HepG2 (cell line): ENCODE measurements around the gene SPIB. TPM values are rescaled to one million over a fixed set of nuclear protein-coding genes. Genes with fewer than 3 reads are reported as not detected.

ENCODE experiments used
- ATAC-seq: fragments of 200-7000 bp; cut with Tn5 transposase; 3 replicates; pipeline ENCODE4 v1.9.1; 2020; ENCODE audit warnings: mild to moderate bottlenecking, moderate library complexity
- BruUV-seq: library from RNA; stranded (reverse); fragments of 400-500 nt; replicated peaks from 2 replicates; lab custom pipeline; 2021; lab: Mats Ljungman, UMichigan
- CTCF ChIA-PET: fragments of 300-600 bp; formaldehyde crosslinking; extraction: SDS; loops from one replicate; lab custom pipeline; 2021; ENCODE audit warnings: low total read pairs, inconsistent platforms, low intra/inter-chr PET ratio; lab: Yijun Ruan, JAX
- POLR2A ChIA-PET: fragments of 350-600 bp; sonication (Branson Sonifier 250); formaldehyde crosslinking; loops from one replicate; lab custom pipeline; 2020; ENCODE audit warnings: antibody characterized with exemption, inconsistent platforms; lab: Yijun Ruan, JAX
- DNase-seq: peaks from one replicate; pipeline ENCODE4 v3.0.0-alpha.2; 2015; ENCODE audit warnings: low spot score
- FAIRE-seq: peaks from 3 replicates; lab custom pipeline; 2011; peaks lifted over from hg19 to GRCh38; lab: Jason Lieb, UNC
- H2AFZ ChIP-seq: one replicate; pipeline ENCODE4 v1.6.1; 2011; ENCODE audit warnings: low read length, inconsistent platforms
- H3K27ac ChIP-seq: fragments of 300-600 bp; 3 replicates; pipeline ENCODE4 v1.8.0; 2011; ENCODE audit warnings: mixed run types, mild to moderate bottlenecking, mixed read lengths, low read length, inconsistent platforms; ENCODE audit not compliant: insufficient read depth; ENCODE audit errors: extremely low read length
- H3K27me3 ChIP-seq, 2 experiments: fragments of 200-600 bp in 1 of 2; 2 replicates in 1 of 2; 3 replicates in 1 of 2; pipeline versions ENCODE4 v1.6.0 to v1.8.0; 2011; ENCODE audit warnings: low read length in 2 of 2, mild to moderate bottlenecking in 2 of 2, moderate library complexity in 2 of 2, inconsistent platforms in 1 of 2; ENCODE audit not compliant: insufficient read depth in 2 of 2, control insufficient read depth in 1 of 2
- H3K36me3 ChIP-seq, 2 experiments: fragments of 200-600 bp in 1 of 2; replicated peaks in 1 of 2; 2 replicates in 1 of 2; 3 replicates in 1 of 2; pipeline versions ENCODE4 v1.5.1 to v1.8.0; 2011; ENCODE audit warnings: low read length in 2 of 2, inconsistent platforms in 1 of 2; ENCODE audit not compliant: insufficient read depth in 2 of 2, control insufficient read depth in 1 of 2
- H3K4me1 ChIP-seq: 2 replicates; pipeline ENCODE4 v1.5.1; 2012; ENCODE audit warnings: low read length, inconsistent platforms; ENCODE audit not compliant: insufficient read depth
- H3K4me2 ChIP-seq: 2 replicates; pipeline ENCODE4 v1.6.0; 2011; ENCODE audit warnings: low read depth, low read length, inconsistent platforms
- H3K4me3 ChIP-seq, 3 experiments: fragments of 200-600 bp in 1 of 3; sonication (generic), shearing (Covaris generic) in 1 of 3; replicated peaks in 1 of 3; 2 replicates each; pipeline ENCODE4 v1.5.1; 2011 to 2016; ENCODE audit warnings: low read length in 3 of 3, inconsistent platforms in 2 of 3, low read depth in 2 of 3, mild to moderate bottlenecking in 2 of 3, control low read depth in 1 of 3, mixed read lengths in 1 of 3; ENCODE audit not compliant: insufficient read depth in 1 of 3
- H3K79me2 ChIP-seq: one replicate; pipeline ENCODE4 v1.6.1; 2011; ENCODE audit warnings: low read length, inconsistent platforms; ENCODE audit not compliant: insufficient read depth
- H3K9ac ChIP-seq: 2 replicates; pipeline ENCODE4 v1.6.0; 2011; ENCODE audit warnings: mild to moderate bottlenecking, low read depth, low read length, inconsistent platforms; ENCODE audit not compliant: insufficient read depth
- H3K9me3 ChIP-seq: 2 replicates; pipeline ENCODE4 v1.5.1; 2012; ENCODE audit warnings: mild to moderate bottlenecking, low read length
- H4K20me1 ChIP-seq: 2 replicates; pipeline ENCODE4 v1.6.0; 2011; ENCODE audit warnings: inconsistent platforms, mild to moderate bottlenecking, low read length, moderate library complexity; ENCODE audit not compliant: insufficient read depth
- ATF7-NPFF ChIP-seq: sonication (generic); formaldehyde crosslinking; IDR thresholded peaks from 2 replicates; pipeline ENCODE4 v1.8.1; 2023; ENCODE audit warnings: mild to moderate bottlenecking, low read depth, missing genetic modification reagents, moderate library complexity
- CHD4 ChIP-seq: fragments of 200-600 bp; sonication (generic); IDR thresholded peaks from 2 replicates; pipeline ENCODE4 v1.7.0; 2017; ENCODE audit warnings: mild to moderate bottlenecking, low read length, borderline replicate concordance
- FOSL1 ChIP-seq: sonication (generic); formaldehyde crosslinking; IDR thresholded peaks from 2 replicates; pipeline ENCODE4 v1.9.0; 2021; ENCODE audit warnings: missing genetic modification reagents, borderline replicate concordance
- MAZ ChIP-seq, 2 experiments: sonication (generic) in 1 of 2; formaldehyde crosslinking in 1 of 2; IDR thresholded peaks; 2 replicates each; pipeline versions ENCODE4 v1.5.0 to v1.6.1; 2012 to 2020; ENCODE audit warnings: low read depth in 2 of 2, mild to moderate bottlenecking in 2 of 2, borderline replicate concordance in 1 of 2, improper control_type of control experiment in 1 of 2, low read length in 1 of 2, missing genetic modification reagents in 1 of 2, moderate library complexity in 1 of 2
- MNT ChIP-seq: fragments of 450-650 bp; IDR thresholded peaks from 2 replicates; pipeline ENCODE4 v1.6.1; 2016
- MXD1 ChIP-seq: sonication (generic); formaldehyde crosslinking; IDR thresholded peaks from 2 replicates; pipeline ENCODE4 v1.4.0; 2020; ENCODE audit warnings: mild to moderate bottlenecking, missing genetic modification reagents
- MXD4 ChIP-seq: IDR thresholded peaks from 2 replicates; pipeline ENCODE4 v1.6.1; 2016; ENCODE audit warnings: mild to moderate bottlenecking, missing biosample characterization, missing genetic modification reagents
- PAX8 ChIP-seq: sonication (generic); formaldehyde crosslinking; IDR thresholded peaks from 2 replicates; pipeline ENCODE4 v1.8.0; 2022; ENCODE audit warnings: mild to moderate bottlenecking, missing genetic modification reagents, borderline replicate concordance
- PRMT3 ChIP-seq: sonication (generic); formaldehyde crosslinking; IDR thresholded peaks from 2 replicates; pipeline ENCODE4 v1.8.1; 2022; ENCODE audit warnings: low read depth, mild to moderate bottlenecking, moderate library complexity, missing genetic modification reagents, borderline replicate concordance
- SP4 ChIP-seq: sonication (generic); formaldehyde crosslinking; IDR thresholded peaks from 2 replicates; pipeline ENCODE4 v1.8.1; 2023; ENCODE audit warnings: mild to moderate bottlenecking, missing genetic modification reagents
- ZFX ChIP-seq: sonication (generic); formaldehyde crosslinking; IDR thresholded peaks from 2 replicates; pipeline ENCODE4 v1.4.0; 2020; ENCODE audit warnings: mild to moderate bottlenecking, low read depth, missing genetic modification reagents, moderate library complexity
- ZMYM2 ChIP-seq: sonication (generic); formaldehyde crosslinking; IDR thresholded peaks from 2 replicates; pipeline ENCODE4 v1.8.0; 2022; ENCODE audit warnings: mild to moderate bottlenecking, missing genetic modification reagents
- ZNF230 ChIP-seq: sonication (generic); formaldehyde crosslinking; IDR thresholded peaks from 2 replicates; pipeline ENCODE4 v1.4.0; 2020; ENCODE audit warnings: mild to moderate bottlenecking, missing genetic modification reagents
- ZNF589 ChIP-seq: sonication (generic); formaldehyde crosslinking; conservative IDR thresholded peaks from 2 replicates; pipeline ENCODE4 v1.8.0; 2022; ENCODE audit warnings: mild to moderate bottlenecking, moderate library complexity, missing genetic modification reagents
- ZNF615 ChIP-seq: sonication (generic); formaldehyde crosslinking; IDR thresholded peaks from 2 replicates; pipeline ENCODE4 v1.5.0; 2020; ENCODE audit warnings: mild to moderate bottlenecking, missing genetic modification reagents, borderline replicate concordance
- ZNF766 ChIP-seq: sonication (generic); formaldehyde crosslinking; IDR thresholded peaks from 2 replicates; pipeline ENCODE4 v1.5.0; 2020; ENCODE audit warnings: missing genetic modification reagents, borderline replicate concordance
- ZSCAN29 ChIP-seq: sonication (generic); formaldehyde crosslinking; conservative IDR thresholded peaks from 2 replicates; pipeline ENCODE4 v1.4.0; 2020; ENCODE audit warnings: mild to moderate bottlenecking, missing genetic modification reagents
- WGBS: methylation state at CpG from one replicate; pipeline ENCODE4 v1.1.6; 2017; ENCODE audit warnings: low lambda C conversion rate; 5-methylcytosine and 5-hydroxymethylcytosine counted together
- in situ Hi-C: cut with HindIII; loops from 2 replicates; pipeline ENCODE4 v1.10.0; 2017; ENCODE audit warnings: low pct_unique_long_range_greater_than_20kb; ENCODE audit not compliant: extremely low pct_ligation_motif_present
- intact Hi-C: fragments of 100-400 bp; cut with micrococcal nuclease; formaldehyde crosslinking; loops from one replicate; pipeline ENCODE4 v1.10.0; 2022; ENCODE audit not compliant: unreplicated experiment
- polyA plus RNA-seq, 8 experiments: library from polyadenylated mRNA; depleted of rRNA in 3 of 8; stranded (reverse) in 7 of 8; unstranded in 1 of 8; fragments of >200 nt; fragmentation: Illumina TruSeq in 4 of 8; extraction: Trizol in 4 of 8; gene quantifications; 2 replicates each; pipeline versions ENCODE4 v1.2.1 to v1.2.3, GENCODE V29; 2011 to 2016; ENCODE audit warnings: low read depth in 4 of 8, missing spikeins in 1 of 8, mixed read lengths in 1 of 8; ENCODE audit not compliant: insufficient read depth in 1 of 8
- total RNA-seq, 5 experiments: library from RNA; depleted of rRNA; stranded (reverse); fragments of >200 nt; fragmentation: Illumina TruSeq; extraction: Trizol; gene quantifications; 2 replicates each; pipeline ENCODE4 v1.2.3, GENCODE V29; 2016; ENCODE audit warnings: low read depth in 1 of 5
- TF ChIP-seq, protein P1 (sequence below): sonication (generic); formaldehyde crosslinking; IDR thresholded peaks from 2 replicates; pipeline ENCODE4 v1.5.1; 2020; ENCODE audit warnings: mild to moderate bottlenecking, missing genetic modification reagents, moderate library complexity

The SPIB gene
- total and polyA plus RNA-seq, 2 of the 13 experiments (the other 11 are each of a cell fraction or from before 2014, with no cell fraction given): 0.04 TPM; not detected in 1

DNA sequence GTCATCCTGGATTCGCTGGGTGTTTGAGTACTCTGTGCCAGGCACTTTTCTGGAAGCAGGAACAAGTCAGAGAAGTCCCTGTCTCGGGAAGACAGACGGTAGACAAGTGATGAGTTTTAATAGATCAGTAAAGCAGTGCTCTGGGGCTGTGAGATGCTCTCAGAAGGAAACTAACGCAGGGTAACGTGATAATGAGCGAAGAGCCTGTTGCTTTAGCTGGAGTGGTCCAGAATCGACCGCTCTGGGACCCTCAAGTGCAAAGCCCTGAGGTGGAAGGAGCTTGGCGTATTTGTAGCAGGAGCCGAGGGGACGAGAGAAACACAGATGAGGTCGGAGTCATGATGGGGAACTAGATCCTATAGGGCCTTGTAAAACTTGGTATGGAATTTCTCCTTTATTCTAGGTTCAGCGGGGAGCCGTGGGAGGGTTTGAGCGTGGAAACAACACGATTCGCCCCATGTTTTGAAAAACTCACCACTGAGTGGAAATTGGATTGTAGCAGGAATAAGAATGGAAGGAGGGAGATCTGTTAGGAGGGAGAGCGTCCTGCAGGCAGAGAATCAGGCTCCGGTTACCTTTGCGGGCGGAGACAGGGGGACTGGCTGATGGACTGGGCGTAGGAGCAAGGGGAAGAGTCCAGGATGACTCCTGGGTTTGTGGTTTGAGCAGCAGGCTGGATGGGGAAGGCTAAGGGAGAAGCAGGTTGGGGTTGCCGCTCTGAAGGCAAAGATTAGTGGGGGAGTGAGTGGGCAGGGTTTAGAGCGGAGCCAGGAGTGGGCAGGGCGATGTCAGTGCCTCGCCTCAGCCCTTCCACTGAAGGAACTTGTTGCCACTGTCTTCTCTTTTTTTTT, 33.8 kb upstream of the SPIB start:
- peak overlapping the region; percentile 87 for H3K27ac ChIP-seq
- H3K4me2 ChIP-seq: peak overlapping the region; percentile 97
- H4K20me1 ChIP-seq: no peaks in the 10 kb centered on the region
- BruUV-seq: TSS peak; percentile 54
- no peaks in the 10 kb centered on the region for H3K27me3 ChIP-seq
- ATAC-seq (peak; percentile 4), FAIRE-seq (no peak), DNase-seq (no peak)
- no peaks in the 10 kb centered on the region for H3K9me3 ChIP-seq
- in situ Hi-C loops (no loop called here), intact Hi-C loops (no loop called here)
- no peak overlapping the region for H2AFZ ChIP-seq
- H3K4me1 ChIP-seq: peaks cover 22% of the 10 kb centered on the region
- WGBS: 12% methylated on average over 26 of the region's 26 CpGs
- ChIA-PET POLR2A (interaction anchor here (0.5 to 1.7 kb wide), 11 partner anchors 9 to 420 kb away, joined by 3 to 12 read pairs (median 4); partner anchors contain the start of genes JOSD2, KCNC3 and NR1H2), CTCF (no interaction called here)
- H3K4me3 ChIP-seq: peak overlapping the region; percentile 70 to 78 (median 72)
- H3K9ac ChIP-seq: peak overlapping the region; percentile 77
- peaks cover 9 to 22% of the 10 kb centered on the region in 2 experiments for H3K36me3 ChIP-seq
- peaks cover 29% of the 10 kb centered on the region for H3K79me2 ChIP-seq
- TF ChIP-seq ATF7-NPFF (CRISPR knock-in tag): 0 out of 2 replicates have a peak, but pooled peaks have one; percentile 11
- TF ChIP-seq MAZ (IDR thresholded peaks at IDR 0.05; ENCODE audit: borderline replicate concordance, low read depth, low read length): no peak
- no peak for TF ChIP-seq MAZ (CRISPR knock-in tag; IDR thresholded peaks at IDR 0.05; ENCODE audit: low read depth)
- no peak for TF ChIP-seq MXD1 (CRISPR knock-in tag)
- TF ChIP-seq ZFX (CRISPR knock-in tag): no peak
- TF ChIP-seq SP4 (CRISPR knock-in tag): no peak
- TF ChIP-seq CHD4: no peak
- TF ChIP-seq MNT: no peak
- TF ChIP-seq PRMT3 (CRISPR knock-in tag): no peak
- TF ChIP-seq FOSL1 (CRISPR knock-in tag): no peak
- no peak for TF ChIP-seq ZNF615 (CRISPR knock-in tag)
- TF ChIP-seq, protein P1, sequence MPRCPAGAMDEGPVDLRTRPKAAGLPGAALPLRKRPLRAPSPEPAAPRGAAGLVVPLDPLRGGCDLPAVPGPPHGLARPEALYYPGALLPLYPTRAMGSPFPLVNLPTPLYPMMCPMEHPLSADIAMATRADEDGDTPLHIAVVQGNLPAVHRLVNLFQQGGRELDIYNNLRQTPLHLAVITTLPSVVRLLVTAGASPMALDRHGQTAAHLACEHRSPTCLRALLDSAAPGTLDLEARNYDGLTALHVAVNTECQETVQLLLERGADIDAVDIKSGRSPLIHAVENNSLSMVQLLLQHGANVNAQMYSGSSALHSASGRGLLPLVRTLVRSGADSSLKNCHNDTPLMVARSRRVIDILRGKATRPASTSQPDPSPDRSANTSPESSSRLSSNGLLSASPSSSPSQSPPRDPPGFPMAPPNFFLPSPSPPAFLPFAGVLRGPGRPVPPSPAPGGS (CRISPR knock-in tag): 0 out of 2 replicates have a peak, but pooled peaks have one; percentile 6
- TF ChIP-seq PAX8 (CRISPR knock-in tag): no peak
- no peak for TF ChIP-seq ZMYM2 (CRISPR knock-in tag)
- TF ChIP-seq MXD4 (CRISPR knock-in tag): 0 out of 2 replicates have a peak, but pooled peaks have one; percentile 52
- no peak for TF ChIP-seq ZNF766 (CRISPR knock-in tag)
- 0 out of 2 replicates have a peak, but pooled peaks have one; percentile 9 for TF ChIP-seq ZNF589 (CRISPR knock-in tag)
- TF ChIP-seq ZSCAN29: 0 out of 2 replicates have a peak, but pooled peaks have one; percentile 51
- peak; percentile 42; the same call in 1 of the 2 replicates for TF ChIP-seq ZNF230
